Amniotic epithelial cell (primary cell): ENCODE data around the gene KCTD15.
"Not testable (repeated sequence)": the region's sequence is repeated elsewhere in the genome, so short reads cannot be mapped to it uniquely, and the experiment has no call there.

Source experiments
- DNase-seq: peaks from one replicate; pipeline ENCODE4 v3.0.0-alpha.2; 2010; ENCODE audit warnings: low read depth

Gene KCTD15

DNA sequence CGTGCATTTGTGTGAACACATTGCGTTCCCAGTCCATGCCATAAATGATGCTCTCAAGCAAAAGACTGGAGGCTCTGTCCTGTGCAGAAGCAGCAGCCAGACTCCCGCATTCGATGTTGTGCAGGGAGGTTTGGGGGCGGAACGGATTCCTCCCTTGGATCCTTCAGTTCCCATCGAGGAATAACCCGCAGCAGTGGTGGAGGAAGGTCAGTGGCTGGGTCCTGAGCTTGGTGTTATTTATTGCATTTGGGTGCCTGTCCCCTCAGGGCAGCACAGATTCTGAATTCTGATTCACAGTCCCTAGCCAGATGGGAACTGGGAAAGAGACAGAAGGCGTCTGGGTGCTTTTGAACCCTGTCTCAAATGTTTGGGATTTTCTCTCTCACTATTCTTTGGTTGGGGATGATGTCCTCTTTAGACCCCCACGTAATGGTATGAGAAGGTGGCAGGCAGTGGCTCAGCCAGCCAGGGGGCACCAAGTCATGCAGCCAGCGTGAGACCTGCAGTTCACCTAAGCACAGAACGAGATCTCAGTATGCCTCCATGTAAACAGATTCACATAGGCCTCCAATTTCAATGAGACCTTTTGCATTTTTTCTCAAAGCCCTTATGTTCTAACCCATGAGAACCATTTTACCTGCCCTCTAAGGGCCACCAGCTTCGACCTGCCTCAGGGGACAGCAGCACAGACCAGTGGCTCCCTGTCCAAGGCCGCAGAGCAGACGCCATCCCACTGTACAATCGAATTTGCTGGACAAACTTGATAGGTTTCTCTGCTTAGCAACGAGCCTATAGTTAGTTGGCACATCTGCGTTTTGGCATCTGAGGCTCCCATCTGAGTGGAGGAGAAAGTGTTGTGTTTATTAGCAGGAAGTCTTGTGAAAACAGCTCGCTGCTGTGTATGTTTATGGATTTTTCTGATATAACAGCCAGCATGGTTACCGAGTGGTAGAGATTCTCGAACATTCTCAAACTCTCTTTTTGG is 17.8 kb downstream of the KCTD15 start:
- DNase-seq = no peak

GRCh38 chr19:33815380-33816340 is 19.0 kb downstream of the KCTD15 start:
- DNase-seq = peak; percentile 69

DNA sequence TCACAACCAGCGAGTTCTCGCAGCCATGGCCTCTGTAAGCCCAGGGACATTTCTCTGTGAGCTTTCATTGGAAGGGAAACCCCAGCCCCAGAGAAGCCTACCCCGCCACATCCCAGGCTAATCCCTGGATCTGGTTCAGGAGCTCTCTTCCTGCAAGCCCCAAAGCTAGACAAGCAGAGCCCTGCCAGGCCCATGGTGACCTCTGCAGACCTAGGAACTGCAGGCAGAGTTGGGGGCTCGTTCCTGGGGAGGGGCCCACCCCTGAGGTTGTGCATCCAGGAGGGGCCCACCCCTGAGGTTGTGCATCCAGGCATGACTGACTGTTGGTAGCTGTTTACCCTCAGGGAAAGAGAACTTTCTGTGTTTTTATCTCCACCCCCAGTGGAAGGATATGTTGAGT is 21.7 kb downstream of the KCTD15 start:
- DNase-seq = no peak

DNA sequence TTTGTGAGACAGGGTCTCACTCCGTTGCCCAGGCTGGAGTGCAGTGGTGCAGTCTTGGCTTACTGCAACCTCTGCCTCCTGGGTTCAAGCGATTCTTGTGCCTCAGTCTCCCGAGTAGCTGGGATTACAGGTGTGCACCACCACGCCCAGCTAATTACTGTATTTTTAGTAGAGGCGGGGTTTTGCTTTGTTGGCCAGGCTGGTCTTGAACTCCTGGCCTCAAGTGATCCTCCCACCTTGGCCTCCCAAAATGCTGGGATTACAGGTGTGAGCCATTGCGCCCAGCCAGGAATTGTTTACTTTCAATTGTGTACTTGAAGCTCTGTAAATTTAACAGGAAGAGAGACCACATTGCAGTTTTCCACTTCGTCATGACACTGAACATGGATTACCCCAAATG is 22.4 kb downstream of the KCTD15 start:
- not testable (repeated sequence) for DNase-seq

- no peak for DNase-seq
These were observed 22.8 kb downstream of the KCTD15 start for GRCh38 chr19:33819506-33819879.

DNA sequence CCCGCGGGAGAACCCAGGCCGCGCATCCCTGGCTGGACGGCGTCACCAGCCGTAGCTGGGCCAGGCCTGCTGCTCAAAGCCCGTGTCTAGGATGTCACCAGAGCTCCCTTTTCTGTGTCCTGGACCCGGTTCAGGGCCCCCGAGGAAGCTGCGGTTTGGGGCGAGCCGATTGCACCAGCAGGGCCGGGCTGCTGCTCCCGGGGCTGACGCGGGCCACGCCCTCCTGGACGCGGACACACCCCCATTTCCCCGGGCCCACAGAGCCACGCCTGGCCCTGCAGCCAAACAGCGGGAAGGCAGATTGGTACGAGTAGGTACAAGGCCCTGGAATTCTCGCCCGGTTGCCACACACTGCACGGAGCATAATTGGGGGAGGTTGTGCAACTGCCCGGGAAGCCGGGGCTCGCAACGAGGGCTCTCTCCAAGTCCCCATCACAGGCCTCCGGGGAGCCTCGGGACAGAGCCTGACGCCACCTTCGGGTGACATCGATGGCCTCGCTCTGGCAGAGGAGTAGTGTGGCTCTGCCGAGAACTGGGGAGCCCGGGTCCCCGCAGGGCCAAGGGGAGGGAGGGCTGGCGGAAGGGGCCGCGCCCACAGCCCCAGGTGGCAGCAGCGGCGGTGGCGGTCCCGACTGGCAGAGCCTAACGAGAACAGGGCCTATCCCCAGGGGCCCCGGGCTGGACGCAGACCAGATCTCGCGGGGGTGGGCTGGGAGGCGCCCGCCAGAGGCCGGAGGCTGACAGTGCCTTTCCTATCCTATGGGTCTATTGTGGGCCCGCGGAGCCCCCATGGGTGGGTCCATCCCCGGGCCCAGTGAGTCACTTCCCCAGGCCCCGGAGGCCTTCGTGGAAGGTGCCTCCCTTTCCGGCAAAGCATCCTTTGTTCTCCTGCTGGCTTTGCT is 23.5 kb downstream of the KCTD15 start:
- DNase-seq = peak; percentile 89

- no peak for DNase-seq
These were observed 25.2 kb downstream of the KCTD15 start for GRCh38 chr19:33821871-33822270.

GRCh38 chr19:33823341-33823740 is 26.7 kb downstream of the KCTD15 start:
- no peak for DNase-seq

GRCh38 chr19:33825556-33825955 is 28.9 kb downstream of the KCTD15 start:
- no peak for DNase-seq

GRCh38 chr19:33826521-33826920 is 29.9 kb downstream of the KCTD15 start:
- no peak for DNase-seq

DNA sequence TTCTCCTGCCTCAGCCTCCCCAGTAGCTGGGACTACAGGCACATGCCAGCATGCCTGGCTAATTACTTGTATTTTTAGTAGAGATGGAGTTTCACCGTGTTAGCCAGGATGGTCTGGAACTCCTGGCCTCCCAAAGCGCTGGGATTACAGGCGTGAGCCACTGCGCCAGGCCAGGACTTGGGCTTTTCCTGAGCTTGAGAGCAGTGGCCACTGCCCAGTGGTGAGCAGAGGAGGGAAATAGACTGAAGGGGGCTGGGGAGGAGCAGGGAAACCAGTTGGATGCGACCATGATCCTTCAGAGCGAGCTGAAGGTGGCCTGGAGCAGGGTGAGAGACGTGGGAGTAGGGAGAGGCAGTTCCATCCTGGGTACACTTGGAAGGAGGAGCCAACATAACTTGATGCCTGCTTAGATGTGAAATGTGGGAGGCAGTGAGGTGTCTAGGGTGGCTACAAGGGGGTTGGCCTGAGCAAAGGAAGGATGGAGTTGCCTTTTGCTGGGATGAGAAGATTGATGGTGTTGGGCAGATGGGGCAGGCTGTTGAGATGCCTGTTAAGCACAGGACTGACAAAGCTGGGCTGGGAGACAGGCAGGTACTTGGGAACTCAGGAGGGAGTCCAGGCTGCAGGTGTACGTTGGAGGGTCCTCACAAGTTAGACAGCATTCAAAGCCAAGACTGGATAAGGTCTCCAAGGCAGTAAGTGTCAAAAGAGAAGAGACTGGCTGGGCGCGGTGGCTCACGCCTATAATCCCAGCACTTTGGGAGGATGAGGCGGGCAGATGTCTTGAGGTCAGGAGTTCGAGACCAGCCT is 31.8 kb downstream of the KCTD15 start:
- no peak for DNase-seq

DNA sequence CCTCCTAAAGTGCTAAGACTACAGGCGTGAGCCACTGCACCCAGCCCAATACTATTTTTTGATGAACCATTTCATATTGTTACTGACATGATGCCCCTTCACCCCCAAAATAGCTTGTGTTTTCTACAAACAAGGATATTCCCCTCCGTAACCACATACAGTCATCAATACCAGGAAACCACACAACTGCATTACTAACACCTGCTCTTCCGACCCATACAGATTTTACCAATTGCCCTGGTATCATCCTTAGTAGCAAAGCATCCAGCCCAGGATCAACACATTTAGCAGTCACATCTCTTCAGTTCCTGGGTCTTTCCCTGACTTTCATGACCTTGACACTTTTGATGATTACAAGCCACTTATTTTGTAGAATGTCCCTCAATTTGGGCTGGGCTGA is 33.6 kb downstream of the KCTD15 start:
- no peak for DNase-seq

DNA sequence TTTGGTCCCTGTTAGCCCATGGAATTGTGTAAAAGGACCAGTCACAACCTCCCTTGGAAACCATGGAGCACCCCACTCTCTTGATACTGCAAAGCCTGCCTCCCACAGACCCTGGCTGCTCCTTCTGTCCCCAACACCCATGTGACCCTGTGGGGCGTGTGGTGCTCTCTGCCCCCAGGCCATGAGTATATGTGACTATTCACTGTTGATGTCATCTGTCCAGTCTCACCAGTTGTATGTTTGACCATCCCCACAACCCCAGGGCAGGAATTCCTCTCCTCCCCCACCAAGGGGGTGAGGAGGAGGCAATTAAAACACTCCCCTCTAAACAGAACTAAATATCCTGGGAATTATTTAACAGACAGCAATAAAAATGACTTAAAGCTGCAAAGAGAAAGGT is 35.2 kb downstream of the KCTD15 start:
- DNase-seq = no peak

GRCh38 chr19:33832633-33833032 is 36.0 kb downstream of the KCTD15 start:
- no peak for DNase-seq

- no peak for DNase-seq
These were observed 43.7 kb downstream of the KCTD15 start for GRCh38 chr19:33840382-33840781.

- DNase-seq = no peak
These were observed 44.1 kb downstream of the KCTD15 start for GRCh38 chr19:33840783-33841182.

DNA sequence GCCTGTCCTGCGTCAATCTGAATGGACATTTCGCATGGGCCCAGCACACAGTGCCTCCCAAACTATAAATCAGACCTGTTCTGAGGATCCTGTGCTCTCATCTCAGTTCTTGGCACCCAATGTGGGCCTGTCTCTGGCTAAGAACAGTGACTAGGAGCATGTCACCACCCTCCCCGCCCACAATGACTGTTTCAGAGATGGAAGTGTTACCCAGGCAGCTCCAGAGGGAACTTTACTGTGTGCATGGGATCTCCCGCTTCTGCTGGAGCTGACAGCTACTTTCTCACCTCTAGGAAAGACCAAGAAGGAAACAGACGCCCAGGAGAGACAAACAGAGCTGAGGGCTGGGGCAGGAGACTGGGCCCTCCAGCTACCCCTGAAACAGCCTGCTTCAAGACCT is 45.0 kb downstream of the KCTD15 start:
- no peak for DNase-seq

- peak; percentile 11 for DNase-seq
These were observed 47.8 kb downstream of the KCTD15 start for GRCh38 chr19:33844478-33844877.

DNA sequence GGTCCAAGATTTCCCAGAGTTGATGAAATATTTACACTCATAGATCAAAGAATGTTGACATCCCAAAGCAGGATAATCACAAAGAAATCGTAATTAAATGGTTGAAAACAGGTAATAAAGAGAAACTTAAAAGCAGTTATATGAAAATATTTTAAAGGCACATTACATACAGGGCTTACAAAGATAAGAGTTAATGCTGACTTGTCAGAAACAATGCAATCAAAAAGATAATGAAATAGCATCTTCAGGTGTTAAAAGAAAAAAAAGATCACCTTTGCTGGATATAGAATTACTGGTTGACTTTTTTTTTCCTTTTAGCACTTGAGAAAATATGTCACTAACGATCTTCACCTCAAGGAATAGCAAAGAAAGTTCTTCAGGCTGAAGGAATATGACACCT is 48.8 kb downstream of the KCTD15 start:
- DNase-seq = no peak

GRCh38 chr19:33849551-33850147 is 53.0 kb downstream of the KCTD15 start:
- DNase-seq = no peak
